Measurements from ENCODE around the gene LBHD1. TPM values are rescaled to one million over a fixed set of nuclear protein-coding genes. Genes with fewer than 3 reads are reported as not detected.

The LBHD1 gene
- total and polyA plus RNA-seq, 2 of the 13 experiments (the other 11 are each of a cell fraction or from before 2014, with no cell fraction given) = 3.2 to 3.7 TPM

DNA sequence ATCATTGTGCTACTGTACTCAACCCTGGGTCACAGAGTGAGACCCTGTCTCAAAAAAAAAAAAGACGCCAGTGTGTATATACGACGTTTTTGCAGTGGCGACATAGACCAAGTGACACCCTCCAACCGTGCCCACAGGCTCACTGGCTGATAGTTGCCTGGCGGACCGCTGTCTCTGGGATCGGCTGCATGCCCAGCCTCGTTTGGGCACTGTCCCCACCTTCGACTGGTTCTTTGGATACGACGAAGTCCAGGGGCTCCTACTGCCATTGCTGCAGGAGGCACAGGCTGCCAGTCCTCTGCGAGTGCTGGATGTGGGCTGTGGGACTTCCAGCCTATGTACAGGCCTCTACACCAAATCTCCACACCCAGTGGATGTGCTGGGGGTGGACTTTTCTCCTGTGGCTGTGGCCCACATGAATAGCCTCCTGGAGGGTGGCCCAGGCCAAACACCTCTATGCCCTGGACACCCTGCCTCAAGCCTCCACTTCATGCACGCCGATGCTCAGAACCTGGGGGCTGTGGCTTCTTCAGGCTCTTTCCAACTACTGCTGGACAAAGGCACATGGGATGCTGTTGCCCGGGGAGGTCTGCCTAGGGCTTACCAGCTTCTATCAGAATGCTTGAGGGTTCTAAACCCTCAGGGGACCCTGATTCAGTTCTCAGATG lies 5.7 kb downstream of the LBHD1 start (continued):
- TF ChIP-seq KIAA2018 (CRISPR knock-in tag; IDR thresholded peaks at IDR 0.05; ENCODE audit: borderline replicate concordance) = no peak
- TF ChIP-seq REL (CRISPR knock-in tag; conservative IDR thresholded peaks at IDR 0.05) = no peak
- TF ChIP-seq POLR2AphosphoS2 (IDR thresholded peaks at IDR 0.05; ENCODE audit: low read depth, low read length) = no peak
- TF ChIP-seq CREB1 (IDR thresholded peaks at IDR 0.05) = no peak
- TF ChIP-seq CREB1 (CRISPR knock-in tag; IDR thresholded peaks at IDR 0.05) = no peak
- no peak for TF ChIP-seq TCF7L2 (IDR thresholded peaks at IDR 0.05; ENCODE audit: low read depth, low read length)
- no peak for TF ChIP-seq KDM5B (CRISPR knock-in tag; IDR thresholded peaks at IDR 0.05; ENCODE audit: borderline replicate concordance)
- TF ChIP-seq, protein P1, sequence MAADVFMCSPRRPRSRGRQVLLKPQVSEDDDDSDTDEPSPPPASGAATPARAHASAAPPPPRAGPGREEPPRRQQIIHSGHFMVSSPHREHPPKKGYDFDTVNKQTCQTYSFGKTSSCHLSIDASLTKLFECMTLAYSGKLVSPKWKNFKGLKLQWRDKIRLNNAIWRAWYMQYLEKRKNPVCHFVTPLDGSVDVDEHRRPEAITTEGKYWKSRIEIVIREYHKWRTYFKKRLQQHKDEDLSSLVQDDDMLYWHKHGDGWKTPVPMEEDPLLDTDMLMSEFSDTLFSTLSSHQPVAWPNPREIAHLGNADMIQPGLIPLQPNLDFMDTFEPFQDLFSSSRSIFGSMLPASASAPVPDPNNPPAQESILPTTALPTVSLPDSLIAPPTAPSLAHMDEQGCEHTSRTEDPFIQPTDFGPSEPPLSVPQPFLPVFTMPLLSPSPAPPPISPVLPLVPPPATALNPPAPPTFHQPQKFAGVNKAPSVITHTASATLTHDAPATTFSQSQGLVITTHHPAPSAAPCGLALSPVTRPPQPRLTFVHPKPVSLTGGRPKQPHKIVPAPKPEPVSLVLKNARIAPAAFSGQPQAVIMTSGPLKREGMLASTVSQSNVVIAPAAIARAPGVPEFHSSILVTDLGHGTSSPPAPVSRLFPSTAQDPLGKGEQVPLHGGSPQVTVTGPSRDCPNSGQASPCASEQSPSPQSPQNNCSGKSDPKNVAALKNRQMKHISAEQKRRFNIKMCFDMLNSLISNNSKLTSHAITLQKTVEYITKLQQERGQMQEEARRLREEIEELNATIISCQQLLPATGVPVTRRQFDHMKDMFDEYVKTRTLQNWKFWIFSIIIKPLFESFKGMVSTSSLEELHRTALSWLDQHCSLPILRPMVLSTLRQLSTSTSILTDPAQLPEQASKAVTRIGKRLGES (CRISPR knock-in tag; IDR thresholded peaks at IDR 0.05; ENCODE audit: borderline replicate concordance) = no peak
- TF ChIP-seq SP5 (CRISPR knock-in tag; IDR thresholded peaks at IDR 0.05; ENCODE audit: borderline replicate concordance, low read depth) = no peak
- TF ChIP-seq, protein P2, sequence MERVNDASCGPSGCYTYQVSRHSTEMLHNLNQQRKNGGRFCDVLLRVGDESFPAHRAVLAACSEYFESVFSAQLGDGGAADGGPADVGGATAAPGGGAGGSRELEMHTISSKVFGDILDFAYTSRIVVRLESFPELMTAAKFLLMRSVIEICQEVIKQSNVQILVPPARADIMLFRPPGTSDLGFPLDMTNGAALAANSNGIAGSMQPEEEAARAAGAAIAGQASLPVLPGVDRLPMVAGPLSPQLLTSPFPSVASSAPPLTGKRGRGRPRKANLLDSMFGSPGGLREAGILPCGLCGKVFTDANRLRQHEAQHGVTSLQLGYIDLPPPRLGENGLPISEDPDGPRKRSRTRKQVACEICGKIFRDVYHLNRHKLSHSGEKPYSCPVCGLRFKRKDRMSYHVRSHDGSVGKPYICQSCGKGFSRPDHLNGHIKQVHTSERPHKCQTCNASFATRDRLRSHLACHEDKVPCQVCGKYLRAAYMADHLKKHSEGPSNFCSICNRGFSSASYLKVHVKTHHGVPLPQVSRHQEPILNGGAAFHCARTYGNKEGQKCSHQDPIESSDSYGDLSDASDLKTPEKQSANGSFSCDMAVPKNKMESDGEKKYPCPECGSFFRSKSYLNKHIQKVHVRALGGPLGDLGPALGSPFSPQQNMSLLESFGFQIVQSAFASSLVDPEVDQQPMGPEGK (CRISPR knock-in tag; IDR thresholded peaks at IDR 0.05) = no peak
- no peak for TF ChIP-seq ZNF850 (CRISPR knock-in tag; conservative IDR thresholded peaks at IDR 0.05)
- TF ChIP-seq, protein P3, sequence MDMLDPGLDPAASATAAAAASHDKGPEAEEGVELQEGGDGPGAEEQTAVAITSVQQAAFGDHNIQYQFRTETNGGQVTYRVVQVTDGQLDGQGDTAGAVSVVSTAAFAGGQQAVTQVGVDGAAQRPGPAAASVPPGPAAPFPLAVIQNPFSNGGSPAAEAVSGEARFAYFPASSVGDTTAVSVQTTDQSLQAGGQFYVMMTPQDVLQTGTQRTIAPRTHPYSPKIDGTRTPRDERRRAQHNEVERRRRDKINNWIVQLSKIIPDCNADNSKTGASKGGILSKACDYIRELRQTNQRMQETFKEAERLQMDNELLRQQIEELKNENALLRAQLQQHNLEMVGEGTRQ (IDR thresholded peaks at IDR 0.05; ENCODE audit: low read depth, low read length) = no peak
- TF ChIP-seq, protein P3 (CRISPR knock-in tag; IDR thresholded peaks at IDR 0.05; ENCODE audit: borderline replicate concordance) = no peak

Measured in HepG2 (cell line).